DOHH2 (cell line): ENCODE measurements around the gene CARD14.

ENCODE experiments used
- H3F3A ChIP-seq: fragments of 200-600 bp; sonication (generic), shearing (Covaris generic); 2 replicates; pipeline ENCODE4 v1.6.0; 2016; ENCODE audit warnings: antibody characterized with exemption, mild to moderate bottlenecking; ENCODE audit not compliant: control insufficient read depth, insufficient read depth
- H3K27ac ChIP-seq: fragments of 200-600 bp; sonication (generic); 2 replicates; pipeline ENCODE4 v1.5.1; 2014; ENCODE audit warnings: low read depth, mild to moderate bottlenecking, low read length, moderate library complexity
- H3K27me3 ChIP-seq: fragments of 200-600 bp; sonication (generic); 2 replicates; pipeline ENCODE4 v1.6.1; 2014; ENCODE audit warnings: mild to moderate bottlenecking, low read length, mixed read lengths; ENCODE audit not compliant: control insufficient read depth
- H3K36me3 ChIP-seq: fragments of 200-600 bp; sonication (generic); 2 replicates; pipeline ENCODE4 v1.6.1; 2014; ENCODE audit warnings: mild to moderate bottlenecking, low read length, moderate library complexity, mixed read lengths; ENCODE audit not compliant: control insufficient read depth
- H3K4me1 ChIP-seq: fragments of 200-600 bp; sonication (generic); 2 replicates; pipeline ENCODE4 v1.6.1; 2014; ENCODE audit warnings: mild to moderate bottlenecking, low read length, mixed read lengths; ENCODE audit not compliant: control insufficient read depth
- H3K4me2 ChIP-seq: fragments of 200-600 bp; sonication (generic); 2 replicates; pipeline ENCODE4 v1.6.0; 2014; ENCODE audit warnings: mild to moderate bottlenecking, low read length, moderate library complexity
- H3K4me3 ChIP-seq: fragments of 200-600 bp; sonication (generic); 2 replicates; pipeline ENCODE4 v1.5.1; 2014; ENCODE audit warnings: mild to moderate bottlenecking, low read length, mixed read lengths
- H3K79me2 ChIP-seq: fragments of 200-600 bp; sonication (generic); 2 replicates; pipeline ENCODE4 v1.6.1; 2014; ENCODE audit warnings: mild to moderate bottlenecking, low read length, mixed read lengths; ENCODE audit not compliant: control insufficient read depth
- H3K9me2 ChIP-seq: fragments of 200-600 bp; sonication (generic); replicated peaks from 2 replicates; pipeline ENCODE4 v1.6.1; 2014; ENCODE audit warnings: mild to moderate bottlenecking, low read length, mixed read lengths; ENCODE audit not compliant: control insufficient read depth
- H3K9me3 ChIP-seq: fragments of 200-600 bp; sonication (generic); 2 replicates; pipeline ENCODE4 v1.6.1; 2014; ENCODE audit warnings: antibody characterized with exemption, low read length, mixed read lengths; ENCODE audit not compliant: control insufficient read depth, insufficient read depth
- H4K20me1 ChIP-seq: fragments of 200-600 bp; sonication (generic); 2 replicates; pipeline ENCODE4 v1.6.0; 2014; ENCODE audit warnings: low read depth, mild to moderate bottlenecking, antibody characterized with exemption, low read length, moderate library complexity; ENCODE audit not compliant: control insufficient read depth, insufficient read depth
- CTCF ChIP-seq: fragments of 200-600 bp; sonication (generic); IDR thresholded peaks from one replicate; pipeline ENCODE4 v1.5.1; 2014; ENCODE audit warnings: antibody characterized with exemption, mild to moderate bottlenecking, low read depth, low read length; ENCODE audit not compliant: poor library complexity, severe bottlenecking
- EZH2phosphoT487 ChIP-seq: fragments of 200-600 bp; sonication (generic); IDR thresholded peaks from 2 replicates; pipeline ENCODE4 v1.6.1; 2017; ENCODE audit warnings: borderline replicate concordance, mild to moderate bottlenecking, antibody characterized with exemption, low read length, moderate library complexity, mixed read lengths

The CARD14 gene

GRCh38 chr17:80221351-80222105 lies 51.7 kb downstream of the CARD14 start:
- Histone ChIP-seq H3K36me3 (no peaks in the 10 kb centered on the region), H3K27ac (no peak overlapping the region), H3K4me3 (no peak overlapping the region)

GRCh38 chr17:80222376-80223141 lies 52.7 kb downstream of the CARD14 start:
- Histone ChIP-seq H3K36me3 (no peaks in the 10 kb centered on the region), H3K9me3 (no peaks in the 10 kb centered on the region), H3K4me2 (no peak overlapping the region), H4K20me1 (0 out of 2 replicates have a peak, but pooled peaks cover 6% of the 10 kb centered on the region), H3K27ac (no peak overlapping the region), H3K27me3 (peaks cover 17% of the 10 kb centered on the region), H3K79me2 (no peaks in the 10 kb centered on the region), H3K9me2 (no peaks in the 10 kb centered on the region), H3K4me3 (no peak overlapping the region), H3F3A (no peaks in the 10 kb centered on the region), H3K4me1 (peaks cover 19% of the 10 kb centered on the region)
- TF ChIP-seq EZH2phosphoT487 = no peak
- no peak for TF ChIP-seq CTCF

More at GRCh38 chr17:80221351-80222105, 51.7 kb downstream of the CARD14 start:
- no peak overlapping the region for H3K4me2 ChIP-seq
- no peaks in the 10 kb centered on the region for H3F3A ChIP-seq
- H3K9me3 ChIP-seq = no peaks in the 10 kb centered on the region
- TF ChIP-seq EZH2phosphoT487 = no peak
- TF ChIP-seq CTCF = no peak
- peaks cover 17% of the 10 kb centered on the region for H3K27me3 ChIP-seq
- peaks cover 19% of the 10 kb centered on the region for H3K4me1 ChIP-seq
- H4K20me1 ChIP-seq = 0 out of 2 replicates have a peak, but pooled peaks cover 6% of the 10 kb centered on the region
- H3K79me2 ChIP-seq = no peaks in the 10 kb centered on the region
- no peaks in the 10 kb centered on the region for H3K9me2 ChIP-seq

GRCh38 chr17:80223142-80223815 lies 53.4 kb downstream of the CARD14 start:
- no peaks in the 10 kb centered on the region for H3K9me2 ChIP-seq
- peaks cover 14% of the 10 kb centered on the region for H3K27me3 ChIP-seq
- H3F3A ChIP-seq = no peaks in the 10 kb centered on the region
- H3K36me3 ChIP-seq = no peaks in the 10 kb centered on the region
- 0 out of 2 replicates have a peak, but pooled peaks cover 6% of the 10 kb centered on the region for H4K20me1 ChIP-seq
- TF ChIP-seq CTCF (no peak), EZH2phosphoT487 (no peak)
- H3K27ac ChIP-seq = no peak overlapping the region
- no peaks in the 10 kb centered on the region for H3K9me3 ChIP-seq
- no peak overlapping the region for H3K4me3 ChIP-seq
- H3K4me2 ChIP-seq = no peak overlapping the region
- H3K4me1 ChIP-seq = peaks cover 19% of the 10 kb centered on the region
- no peaks in the 10 kb centered on the region for H3K79me2 ChIP-seq
